K562 (cell line): Measurements from ENCODE around the gene DPY19L1. TPM values are rescaled to one million over a fixed set of nuclear protein-coding genes. Genes with fewer than 3 reads are reported as not detected.

Experiments
- ATAC-seq: fragments of 200-7000 bp; cut with Tn5 transposase; 3 replicates; pipeline ENCODE4 v1.9.1; 2020; ENCODE audit warnings: moderate library complexity
- BruUV-seq: library from RNA; stranded (reverse); fragments of 400-500 nt; replicated peaks from 2 replicates; lab custom pipeline; 2021; lab: Mats Ljungman, UMichigan
- CTCF ChIA-PET: fragments of 300-600 bp; formaldehyde crosslinking; extraction: SDS; loops from one replicate; lab custom pipeline; 2021; ENCODE audit warnings: low intra/inter-chr PET ratio; lab: Yijun Ruan, JAX
- POLR2A ChIA-PET: fragments of 300-600, 350-650 bp; sonication (Branson Sonifier 250); formaldehyde crosslinking; extraction: SDS; loops from one replicate; lab custom pipeline; 2021; ENCODE audit warnings: antibody characterized with exemption, inconsistent platforms; lab: Yijun Ruan, JAX
- DNase-seq, 4 experiments: peaks; one replicate each; pipeline versions ENCODE4 v3.0.0 to v3.0.0-alpha.2; 2011 to 2018; ENCODE audit warnings: low spot score in 3 of 4, mixed read lengths in 3 of 4; ENCODE audit errors: extremely low read depth in 1 of 4
- FAIRE-seq: peaks from 2 replicates; lab custom pipeline; 2011; peaks lifted over from hg19 to GRCh38; lab: Jason Lieb, UNC
- H2AFZ ChIP-seq: 2 replicates; pipeline ENCODE4 v1.6.0; 2011; ENCODE audit warnings: low read depth, low read length, control low read depth, inconsistent platforms
- H3K27ac ChIP-seq: fragments of 200-600 bp; 3 replicates; pipeline ENCODE4 v1.8.0; 2011; ENCODE audit warnings: low read depth, mild to moderate bottlenecking, control low read depth, inconsistent platforms, low read length, moderate library complexity, mixed read lengths; ENCODE audit errors: extremely low read depth
- H3K27me3 ChIP-seq, 2 experiments: fragments of 300-600 bp in 1 of 2; 2 replicates in 1 of 2; 3 replicates in 1 of 2; pipeline versions ENCODE4 v1.6.0 to v1.8.0; 2011; ENCODE audit warnings: inconsistent platforms in 2 of 2, low read length in 2 of 2, mild to moderate bottlenecking in 1 of 2, mixed read lengths in 1 of 2, moderate library complexity in 1 of 2; ENCODE audit not compliant: control insufficient read depth in 2 of 2, insufficient read depth in 2 of 2
- H3K36me3 ChIP-seq: fragments of 300-600 bp; 3 replicates; pipeline ENCODE4 v1.8.0; 2011; ENCODE audit warnings: mild to moderate bottlenecking, low read length, inconsistent platforms; ENCODE audit not compliant: control insufficient read depth, insufficient read depth
- H3K4me1 ChIP-seq, 2 experiments: fragments of 200-600 bp in 1 of 2; replicated peaks in 1 of 2; 2 replicates in 1 of 2; 3 replicates in 1 of 2; pipeline versions ENCODE4 v1.5.1 to v1.8.0; 2011; ENCODE audit warnings: inconsistent platforms in 2 of 2, low read length in 2 of 2, mild to moderate bottlenecking in 1 of 2, mixed read lengths in 1 of 2, moderate library complexity in 1 of 2; ENCODE audit not compliant: control insufficient read depth in 2 of 2, insufficient read depth in 2 of 2
- H3K4me2 ChIP-seq: 2 replicates; pipeline ENCODE4 v1.6.1; 2011; ENCODE audit warnings: low read length, control low read depth, inconsistent platforms, mixed read lengths; ENCODE audit not compliant: insufficient read depth
- H3K4me3 ChIP-seq: fragments of 200-600 bp; sonication (generic), shearing (Covaris generic); 2 replicates; pipeline ENCODE4 v1.5.1; 2016; ENCODE audit warnings: control low read depth, inconsistent platforms
- H3K79me2 ChIP-seq: fragments of 200-600 bp; 3 replicates; pipeline ENCODE4 v1.8.0; 2011; ENCODE audit warnings: low read length, inconsistent platforms; ENCODE audit not compliant: control insufficient read depth, insufficient read depth
- H3K9ac ChIP-seq, 2 experiments: 2 replicates each; pipeline versions ENCODE4 v1.6.0 to v1.6.1; 2011; ENCODE audit warnings: low read depth in 2 of 2, low read length in 2 of 2, control low read depth in 1 of 2, inconsistent platforms in 1 of 2, mild to moderate bottlenecking in 1 of 2, mixed read lengths in 1 of 2; ENCODE audit not compliant: insufficient read depth in 1 of 2
- H3K9me1 ChIP-seq: one replicate; pipeline ENCODE4 v1.6.0; 2011; ENCODE audit warnings: inconsistent platforms, mild to moderate bottlenecking, low read length, moderate library complexity; ENCODE audit not compliant: control insufficient read depth, insufficient read depth
- H3K9me3 ChIP-seq: replicated peaks from 2 replicates; pipeline ENCODE4 v1.5.1; 2011; ENCODE audit warnings: low read depth, low read length, inconsistent platforms; ENCODE audit not compliant: control insufficient read depth, insufficient read depth
- H4K20me1 ChIP-seq: replicated peaks from 2 replicates; pipeline ENCODE4 v1.6.1; 2011; ENCODE audit warnings: low read length, inconsistent platforms, mixed read lengths; ENCODE audit not compliant: control insufficient read depth, insufficient read depth
- ADNP ChIP-seq: fragments of 200-800 bp; sonication (Bioruptor generic); IDR thresholded peaks from 2 replicates; pipeline ENCODE4 v1.6.1; 2016; ENCODE audit warnings: missing genetic modification characterization, missing compliant biosample characterization
- BRD4 ChIP-seq: fragments of 200-600 bp; sonication (generic); IDR thresholded peaks from 2 replicates; pipeline ENCODE4 v1.6.1; 2017; ENCODE audit warnings: inconsistent platforms
- CREM ChIP-seq: IDR thresholded peaks from 2 replicates; pipeline ENCODE4 v1.6.1; 2014; ENCODE audit warnings: antibody characterized with exemption, low read depth
- ESRRB ChIP-seq: fragments of 250-450 bp; sonication (Bioruptor Pico); IDR thresholded peaks from 2 replicates; pipeline ENCODE4 v1.5.0; 2020; ENCODE audit warnings: mild to moderate bottlenecking, moderate library complexity, borderline replicate concordance
- FOXA3 ChIP-seq, 2 experiments: fragments of 450-650 bp in 1 of 2; sonication (generic) in 1 of 2; formaldehyde crosslinking; IDR thresholded peaks in 1 of 2; conservative IDR thresholded peaks in 1 of 2; 2 replicates each; pipeline versions ENCODE4 v1.4.0 to v1.8.0; 2020 to 2022; ENCODE audit warnings: mild to moderate bottlenecking in 2 of 2, missing genetic modification reagents in 1 of 2
- GABPA ChIP-seq: fragments of 200-800 bp; sonication (Bioruptor generic); conservative IDR thresholded peaks from 2 replicates; pipeline ENCODE4 v1.6.1; 2016; ENCODE audit warnings: low read depth, missing genetic modification characterization, missing compliant biosample characterization
- HNRNPLL ChIP-seq: fragments of 200-400 bp; formaldehyde crosslinking; IDR thresholded peaks from 2 replicates; pipeline ENCODE4 v1.6.1; 2017; ENCODE audit warnings: low read length, low read depth, mild to moderate bottlenecking; ENCODE audit not compliant: poor library complexity, severe bottlenecking
- KLF1 ChIP-seq: fragments of 450-650 bp; IDR thresholded peaks from 2 replicates; pipeline ENCODE4 v1.6.1; 2016; ENCODE audit warnings: missing genetic modification characterization, missing compliant biosample characterization
- MCM3 ChIP-seq: fragments of 450-650 bp; IDR thresholded peaks from 2 replicates; pipeline ENCODE4 v1.6.1; 2016
- PHF20 ChIP-seq: fragments of 450-650 bp; IDR thresholded peaks from 2 replicates; pipeline ENCODE4 v1.6.1; 2018; ENCODE audit not compliant: partially characterized antibody
- PHTF2 ChIP-seq: fragments of 250-450 bp; sonication (Bioruptor Pico); IDR thresholded peaks from 2 replicates; pipeline ENCODE4 v1.5.0; 2021; ENCODE audit warnings: mild to moderate bottlenecking
- PML ChIP-seq: IDR thresholded peaks from 2 replicates; pipeline ENCODE4 v1.6.1; 2012; ENCODE audit warnings: low read length, inconsistent platforms
- RB1 ChIP-seq: fragments of 450-650 bp; IDR thresholded peaks from 2 replicates; pipeline ENCODE4 v1.6.1; 2017; ENCODE audit warnings: low read depth, mild to moderate bottlenecking
- TEAD1 ChIP-seq, 2 experiments: fragments of 450-650 bp in 1 of 2; sonication (generic) in 1 of 2; formaldehyde crosslinking; IDR thresholded peaks; 2 replicates each; pipeline versions ENCODE4 v1.4.0 to v1.8.0; 2020 to 2022; ENCODE audit warnings: mild to moderate bottlenecking in 2 of 2, missing genetic modification reagents in 1 of 2
- ZFX ChIP-seq: sonication (generic); formaldehyde crosslinking; IDR thresholded peaks from 2 replicates; pipeline ENCODE4 v1.8.0; 2022; ENCODE audit warnings: mild to moderate bottlenecking, missing genetic modification reagents, moderate library complexity
- in situ Hi-C: fragments of 300-500 bp; cut with MboI; formaldehyde crosslinking; loops from 4 replicates; pipeline ENCODE4 v1.15.0; 2018; ENCODE audit warnings: inconsistent platforms, mixed read lengths
- intact Hi-C: fragments of 100-400 bp; cut with micrococcal nuclease; formaldehyde crosslinking; loops from 2 replicates; pipeline ENCODE4 v1.14.2; 2022
- polyA plus RNA-seq, 8 experiments: library from polyadenylated mRNA; depleted of rRNA in 4 of 8; stranded (reverse) in 5 of 8; unstranded in 3 of 8; fragments of >200 nt; fragmentation: Nextera tagmentation in 2 of 8; fragmentation: Illumina TruSeq in 1 of 8; extraction: Ambion mirVana in 2 of 8; extraction: Trizol in 1 of 8; gene quantifications; 2 replicates each; pipeline versions ENCODE4 v1.2.1 to v1.2.3, GENCODE V29; 2011 to 2014; ENCODE audit warnings: inconsistent platforms in 1 of 8, missing spikeins in 1 of 8
- total RNA-seq, 7 experiments: library from RNA; depleted of rRNA in 6 of 7; stranded (reverse); fragments of >200 nt in 6 of 7; fragmentation: Illumina TruSeq in 2 of 7; extraction: Trizol in 2 of 7; gene quantifications; 2 replicates each; pipeline versions ENCODE4 v1.2.1 to v1.2.3, GENCODE V29; 2011 to 2021; ENCODE audit warnings: low replicate concordance in 1 of 7
- TF ChIP-seq, protein P1 (sequence below), 2 experiments: fragments of 450-650 bp in 1 of 2; IDR thresholded peaks; 2 replicates each; pipeline ENCODE4 v1.6.1; 2011 to 2017; ENCODE audit warnings: low read depth in 2 of 2, antibody characterized with exemption in 1 of 2, borderline replicate concordance in 1 of 2, low read length in 1 of 2, mild to moderate bottlenecking in 1 of 2, mixed read lengths in 1 of 2; ENCODE audit not compliant: control insufficient read depth in 1 of 2
- TF ChIP-seq, protein P2 (sequence below): IDR thresholded peaks from 3 replicates; pipeline ENCODE4 v1.6.1; 2011; ENCODE audit warnings: borderline replicate concordance, mild to moderate bottlenecking, moderate library complexity; ENCODE audit not compliant: insufficient read length; ENCODE audit errors: extremely low read depth

DPY19L1 gene
- total and polyA plus RNA-seq, 9 of the 15 experiments (the other 6 are each of a cell fraction or from before 2014, with no cell fraction given), result 4.0 to 34.3 (median 22.1) TPM

DNA sequence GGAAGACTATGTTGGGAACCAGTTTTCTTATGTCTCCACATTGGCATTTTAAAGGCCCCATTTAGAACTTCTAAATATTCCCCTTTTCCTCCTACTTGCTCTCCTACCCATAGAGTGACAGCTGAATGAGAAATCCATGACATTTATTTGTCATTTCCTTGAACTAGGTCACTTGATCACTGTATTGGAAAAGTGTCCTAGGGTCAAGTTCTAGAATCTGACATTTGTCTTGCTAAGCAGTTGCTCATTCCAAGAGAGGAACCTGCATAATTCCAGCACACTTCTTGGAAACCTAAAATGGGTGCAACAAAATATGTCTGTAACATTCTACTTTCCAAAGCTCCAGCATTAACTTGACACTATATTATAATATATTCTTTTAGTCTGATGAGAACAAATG is 3.6 kb upstream of the DPY19L1 start:
- Histone ChIP-seq H3K4me2 (no peak overlapping the region), H3K27me3 (no peaks in the 10 kb centered on the region), H2AFZ (no peak overlapping the region), H3K4me3 (no peak overlapping the region), H3K36me3 (no peaks in the 10 kb centered on the region), H4K20me1 (no peaks in the 10 kb centered on the region), H3K9ac (no peak overlapping the region), H3K4me1 (peaks cover 3 to 10% of the 10 kb centered on the region in 2 experiments; a peak in 3 of 5 replicates), H3K9me1 (no peaks in the 10 kb centered on the region), H3K27ac (no peak overlapping the region), H3K9me3 (no peaks in the 10 kb centered on the region), H3K79me2 (peaks cover 10% of the 10 kb centered on the region)
- BruUV-seq, result no TSS peak
- ChIA-PET CTCF (no interaction called here), POLR2A (no interaction called here)
- DNase-seq, result no peak
- in situ Hi-C loops, result no loop called here
- no peak for FAIRE-seq
- ATAC-seq, result no peak
- intact Hi-C loops, result no loop called here
- TF ChIP-seq PHTF2 (CRISPR knock-in tag), result no peak
- no peak for TF ChIP-seq MCM3
- TF ChIP-seq, protein P1, sequence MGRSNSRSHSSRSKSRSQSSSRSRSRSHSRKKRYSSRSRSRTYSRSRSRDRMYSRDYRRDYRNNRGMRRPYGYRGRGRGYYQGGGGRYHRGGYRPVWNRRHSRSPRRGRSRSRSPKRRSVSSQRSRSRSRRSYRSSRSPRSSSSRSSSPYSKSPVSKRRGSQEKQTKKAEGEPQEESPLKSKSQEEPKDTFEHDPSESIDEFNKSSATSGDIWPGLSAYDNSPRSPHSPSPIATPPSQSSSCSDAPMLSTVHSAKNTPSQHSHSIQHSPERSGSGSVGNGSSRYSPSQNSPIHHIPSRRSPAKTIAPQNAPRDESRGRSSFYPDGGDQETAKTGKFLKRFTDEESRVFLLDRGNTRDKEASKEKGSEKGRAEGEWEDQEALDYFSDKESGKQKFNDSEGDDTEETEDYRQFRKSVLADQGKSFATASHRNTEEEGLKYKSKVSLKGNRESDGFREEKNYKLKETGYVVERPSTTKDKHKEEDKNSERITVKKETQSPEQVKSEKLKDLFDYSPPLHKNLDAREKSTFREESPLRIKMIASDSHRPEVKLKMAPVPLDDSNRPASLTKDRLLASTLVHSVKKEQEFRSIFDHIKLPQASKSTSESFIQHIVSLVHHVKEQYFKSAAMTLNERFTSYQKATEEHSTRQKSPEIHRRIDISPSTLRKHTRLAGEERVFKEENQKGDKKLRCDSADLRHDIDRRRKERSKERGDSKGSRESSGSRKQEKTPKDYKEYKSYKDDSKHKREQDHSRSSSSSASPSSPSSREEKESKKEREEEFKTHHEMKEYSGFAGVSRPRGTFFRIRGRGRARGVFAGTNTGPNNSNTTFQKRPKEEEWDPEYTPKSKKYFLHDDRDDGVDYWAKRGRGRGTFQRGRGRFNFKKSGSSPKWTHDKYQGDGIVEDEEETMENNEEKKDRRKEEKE (IDR thresholded peaks at IDR 0.05; ENCODE audit: borderline replicate concordance in 1 of 2, control insufficient read depth in 1 of 2, low read depth in 2 of 2, low read length in 1 of 2), result no peak
- TF ChIP-seq GABPA, result no peak
- TF ChIP-seq, protein P2, sequence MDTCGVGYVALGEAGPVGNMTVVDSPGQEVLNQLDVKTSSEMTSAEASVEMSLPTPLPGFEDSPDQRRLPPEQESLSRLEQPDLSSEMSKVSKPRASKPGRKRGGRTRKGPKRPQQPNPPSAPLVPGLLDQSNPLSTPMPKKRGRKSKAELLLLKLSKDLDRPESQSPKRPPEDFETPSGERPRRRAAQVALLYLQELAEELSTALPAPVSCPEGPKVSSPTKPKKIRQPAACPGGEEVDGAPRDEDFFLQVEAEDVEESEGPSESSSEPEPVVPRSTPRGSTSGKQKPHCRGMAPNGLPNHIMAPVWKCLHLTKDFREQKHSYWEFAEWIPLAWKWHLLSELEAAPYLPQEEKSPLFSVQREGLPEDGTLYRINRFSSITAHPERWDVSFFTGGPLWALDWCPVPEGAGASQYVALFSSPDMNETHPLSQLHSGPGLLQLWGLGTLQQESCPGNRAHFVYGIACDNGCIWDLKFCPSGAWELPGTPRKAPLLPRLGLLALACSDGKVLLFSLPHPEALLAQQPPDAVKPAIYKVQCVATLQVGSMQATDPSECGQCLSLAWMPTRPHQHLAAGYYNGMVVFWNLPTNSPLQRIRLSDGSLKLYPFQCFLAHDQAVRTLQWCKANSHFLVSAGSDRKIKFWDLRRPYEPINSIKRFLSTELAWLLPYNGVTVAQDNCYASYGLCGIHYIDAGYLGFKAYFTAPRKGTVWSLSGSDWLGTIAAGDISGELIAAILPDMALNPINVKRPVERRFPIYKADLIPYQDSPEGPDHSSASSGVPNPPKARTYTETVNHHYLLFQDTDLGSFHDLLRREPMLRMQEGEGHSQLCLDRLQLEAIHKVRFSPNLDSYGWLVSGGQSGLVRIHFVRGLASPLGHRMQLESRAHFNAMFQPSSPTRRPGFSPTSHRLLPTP, result no peak
- TF ChIP-seq RB1, result no peak
- TF ChIP-seq CREM, result no peak
- TF ChIP-seq TEAD1 (CRISPR knock-in tag; IDR thresholded peaks at IDR 0.05), result no peak
- no peak for TF ChIP-seq BRD4
- TF ChIP-seq PML, result no peak
- no peak for TF ChIP-seq KLF1
- TF ChIP-seq ADNP (tag), result no peak
- no peak for TF ChIP-seq ZFX (CRISPR knock-in tag)
- TF ChIP-seq HNRNPLL, result no peak
- TF ChIP-seq PHF20, result no peak
- no peak for TF ChIP-seq FOXA3 (CRISPR knock-in tag; conservative IDR thresholded peaks at IDR 0.05 in 1 of 2, IDR thresholded peaks at IDR 0.05 in 1 of 2)
- TF ChIP-seq ESRRB (CRISPR knock-in tag), result no peak
